Suppressor macrophage treated with lipopolysaccharide for 1 hour (primary cell): ENCODE data around the gene TENM4.

Experiments used
- DNase-seq, 3 donors: peaks; one replicate each; pipeline ENCODE4 v3.0.0-alpha.2; 2020 to 2022

Gene TENM4

GRCh38 chr11:79340535-79340934, 100.3 kb downstream of the TENM4 start:
- no peak for DNase-seq

GRCh38 chr11:79336797-79337517, 103.9 kb downstream of the TENM4 start:
- no peak for DNase-seq

- DNase-seq: no peak
These were observed 105.1 kb downstream of the TENM4 start for GRCh38 chr11:79335681-79336080.

DNA sequence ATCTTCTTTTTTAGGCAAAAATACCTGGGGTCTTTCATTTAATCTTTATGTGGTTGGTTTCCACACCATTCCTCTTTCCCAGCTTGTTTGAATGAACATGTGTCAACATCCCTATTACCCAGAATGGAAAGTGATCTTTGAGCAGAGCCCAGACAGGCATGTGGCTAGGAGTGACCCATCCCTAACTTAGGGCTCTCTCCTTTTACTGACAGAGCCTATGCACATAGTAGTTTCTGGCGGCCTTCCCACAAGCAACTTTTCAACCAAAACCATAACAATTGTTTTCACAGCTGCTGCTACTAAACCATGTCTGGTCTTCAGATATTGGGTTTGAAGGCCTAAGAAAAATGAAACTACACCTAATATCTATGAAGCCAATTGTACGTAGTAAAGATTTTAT, 107.5 kb downstream of the TENM4 start:
- DNase-seq: no peak

GRCh38 chr11:79332017-79332416, 108.8 kb downstream of the TENM4 start:
- DNase-seq: no peak

DNA sequence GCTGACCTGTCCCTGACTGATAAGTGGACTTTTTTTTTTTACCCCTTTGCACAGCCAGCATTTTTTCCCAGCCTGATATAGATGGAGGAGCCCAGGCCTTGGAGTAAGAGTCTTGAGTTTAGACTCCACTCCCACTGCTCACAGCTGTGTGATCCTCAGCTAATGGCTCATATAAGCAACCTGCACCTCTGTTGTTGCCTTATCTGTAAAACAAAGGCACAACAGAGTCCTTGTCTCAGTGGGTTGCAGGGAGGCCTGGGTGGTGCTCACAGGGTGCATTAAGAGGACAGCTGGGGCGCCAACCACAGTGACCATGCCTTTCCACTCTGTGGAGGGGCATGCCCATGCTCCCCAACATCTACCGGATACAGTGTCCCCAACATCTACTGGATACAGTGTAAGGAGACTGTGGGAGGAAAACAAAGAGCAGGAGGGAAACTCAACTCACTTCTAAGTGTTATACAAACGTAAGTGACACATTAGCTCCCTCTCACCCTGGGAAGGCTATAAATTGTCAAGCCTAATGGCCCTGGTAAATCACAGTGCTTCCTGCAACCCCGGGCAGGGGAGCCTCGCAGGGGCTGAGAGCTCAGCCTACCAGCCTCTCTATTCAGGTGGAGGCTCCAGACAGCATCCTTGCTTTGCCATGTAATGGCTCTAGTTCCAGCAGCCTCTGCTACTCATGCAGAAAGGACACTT, 109.5 kb downstream of the TENM4 start:
- DNase-seq: no peak

GRCh38 chr11:79330651-79331050, 110.2 kb downstream of the TENM4 start:
- no peak for DNase-seq

GRCh38 chr11:79329561-79329960, 111.3 kb downstream of the TENM4 start:
- DNase-seq: no peak

- no peak for DNase-seq
These were observed 112.4 kb downstream of the TENM4 start for GRCh38 chr11:79328402-79328801.

DNA sequence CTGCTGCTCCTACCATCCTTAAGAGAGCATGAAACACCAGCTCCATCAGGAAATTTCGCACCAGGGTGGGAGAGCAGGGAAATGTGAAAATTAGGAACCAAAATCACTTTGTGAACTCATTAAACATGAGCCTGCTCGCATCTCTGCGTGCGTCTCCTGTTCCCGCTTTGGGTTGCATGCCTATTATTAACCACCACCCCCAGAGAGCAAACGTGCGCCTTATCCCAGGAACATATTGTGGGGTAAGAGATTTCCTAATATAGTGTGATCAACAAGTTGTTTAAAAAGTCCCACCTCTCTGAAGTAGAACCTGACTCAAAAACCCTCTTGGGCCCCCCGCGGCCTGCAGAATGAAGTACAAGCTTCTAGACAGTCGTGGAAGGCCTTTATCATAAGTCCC, 115.0 kb downstream of the TENM4 start:
- DNase-seq: no peak

GRCh38 chr11:79321263-79321662, 119.6 kb downstream of the TENM4 start:
- DNase-seq: no peak

DNA sequence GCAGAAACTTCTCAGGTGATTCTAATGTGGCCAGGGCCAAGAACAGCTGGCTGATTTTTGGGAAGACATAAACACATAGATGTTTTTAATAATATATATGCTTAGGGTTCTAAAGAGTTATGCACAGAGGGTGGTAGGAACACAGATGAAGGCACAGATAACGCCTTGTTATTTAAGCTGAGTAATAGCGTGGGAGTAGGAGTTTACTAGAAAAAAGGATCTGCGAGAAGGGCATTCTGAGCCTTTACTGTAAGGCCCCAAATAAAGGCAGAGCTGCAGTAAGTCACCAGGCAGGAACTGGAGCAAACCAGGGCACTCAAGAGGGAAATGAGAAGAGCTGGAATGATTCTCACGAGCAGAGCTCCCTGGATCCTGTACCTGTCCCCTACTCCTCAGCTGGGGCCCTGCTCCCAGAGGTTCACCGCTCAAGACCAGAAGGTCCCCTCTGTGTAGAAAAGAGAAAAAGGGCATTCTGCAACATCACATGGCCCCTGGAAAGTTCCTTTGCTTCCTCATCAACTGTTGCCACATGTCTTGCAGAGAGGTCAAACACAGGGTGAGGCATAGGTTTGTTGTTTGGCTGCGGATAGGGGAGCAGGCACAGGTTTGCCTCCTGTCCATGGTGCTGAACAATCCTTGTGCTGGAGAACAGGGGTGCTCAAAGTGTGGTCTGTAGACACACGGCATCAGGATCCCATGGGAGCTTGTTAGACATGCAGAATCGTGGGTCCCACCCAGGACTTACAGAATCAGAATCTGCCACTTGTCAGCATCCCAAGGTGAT, 125.7 kb downstream of the TENM4 start:
- DNase-seq: no peak

DNA sequence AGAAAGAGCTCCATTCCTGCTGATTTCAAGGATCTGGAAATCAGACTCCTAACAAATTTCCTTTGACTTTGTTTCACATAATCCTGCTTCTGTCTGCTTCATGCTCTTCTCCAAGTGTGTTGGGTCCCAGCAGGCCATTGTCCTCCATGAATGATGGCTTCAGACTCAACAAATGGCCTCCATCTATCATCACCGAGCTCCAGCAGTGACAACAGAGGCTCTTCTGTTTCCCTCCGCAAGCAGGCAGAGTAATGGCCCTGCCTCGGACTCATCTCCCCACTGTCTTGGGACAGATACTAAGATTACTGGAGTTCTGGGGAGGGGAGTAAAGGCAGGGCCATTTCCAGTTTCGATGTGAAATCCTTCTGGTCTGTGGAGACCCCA, 127.3 kb downstream of the TENM4 start:
- no peak for DNase-seq

DNA sequence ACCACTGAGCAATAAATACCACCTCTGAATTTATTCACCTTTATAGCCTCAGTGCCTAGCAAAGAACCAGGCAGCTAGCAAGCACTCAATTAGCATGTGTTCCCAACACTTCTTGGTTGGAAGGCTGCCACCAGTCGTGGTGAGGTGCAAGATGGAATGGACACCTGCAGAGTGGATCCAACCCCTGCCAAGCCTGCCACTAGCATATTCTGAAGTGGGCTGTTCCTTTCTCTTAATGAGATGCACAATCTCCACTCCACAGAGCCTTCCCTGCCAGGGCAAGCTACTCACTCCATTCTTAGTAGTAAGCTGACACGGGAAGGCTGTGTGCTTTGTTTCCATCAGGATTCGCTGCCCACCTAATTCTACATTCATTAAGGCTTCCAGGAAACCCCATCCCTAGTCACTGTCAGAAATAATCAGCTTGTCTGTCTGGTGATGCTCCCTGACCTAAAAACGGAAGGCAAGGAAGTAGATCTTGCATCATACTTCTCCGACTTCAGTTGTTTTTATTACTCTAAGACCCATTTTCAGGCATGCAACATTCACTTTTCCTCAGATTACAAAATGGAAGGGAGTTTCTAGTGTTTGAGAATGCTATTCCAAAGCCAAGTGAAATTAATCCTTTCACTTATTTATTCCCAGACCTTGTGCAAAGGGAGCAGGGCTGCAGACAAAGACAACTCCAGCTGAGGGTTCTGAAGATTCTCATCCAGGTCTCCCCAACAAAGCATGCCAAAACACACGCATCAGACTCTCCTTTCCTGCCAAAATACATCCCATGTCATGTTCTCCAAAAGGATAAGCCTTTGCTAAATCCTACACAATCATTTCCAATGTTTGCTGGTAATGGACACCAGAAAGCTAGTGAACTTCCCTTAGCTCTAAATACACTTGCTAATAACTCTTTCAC, 128.0 kb downstream of the TENM4 start:
- DNase-seq: no peak

DNA sequence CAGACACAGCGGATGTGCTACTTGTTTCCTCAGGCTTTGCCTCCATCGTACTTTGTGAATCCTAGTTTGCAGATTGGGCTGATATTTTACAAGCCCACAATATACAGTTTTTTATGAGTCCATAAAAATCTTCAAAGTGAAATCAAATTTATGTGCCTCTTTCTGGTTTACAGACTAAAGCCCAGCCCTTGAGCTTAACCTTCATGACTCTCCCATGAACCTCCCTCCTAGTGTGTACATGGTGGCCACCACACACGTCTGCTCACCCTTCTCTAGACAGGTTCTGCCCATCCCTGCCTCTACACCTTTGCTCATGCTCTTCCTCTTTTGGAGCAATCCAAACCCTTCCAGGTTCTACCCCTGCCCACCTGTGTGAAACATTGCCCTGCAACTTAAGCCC, 129.4 kb downstream of the TENM4 start:
- no peak for DNase-seq

DNA sequence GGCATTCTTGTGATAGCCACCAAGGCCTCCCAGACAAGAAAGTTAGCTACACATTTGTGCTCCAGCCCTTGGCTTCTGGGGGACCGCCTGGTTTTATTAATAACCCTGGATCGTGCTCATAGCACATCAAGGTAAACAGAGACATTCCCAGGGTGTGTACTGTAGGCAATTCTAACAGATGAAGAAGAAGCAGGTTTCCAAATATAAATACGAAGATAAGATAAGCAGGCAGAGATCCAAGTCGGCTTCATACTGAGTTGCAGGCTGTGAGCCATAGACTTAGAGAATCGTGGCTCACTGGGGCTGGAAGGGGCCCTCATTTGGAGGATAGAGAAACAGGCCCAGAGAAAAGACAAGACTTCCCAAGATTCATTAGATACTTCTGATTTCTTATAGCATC, 131.4 kb downstream of the TENM4 start:
- no peak for DNase-seq

- no peak for DNase-seq
These were observed 132.4 kb downstream of the TENM4 start for GRCh38 chr11:79308429-79308828.

DNA sequence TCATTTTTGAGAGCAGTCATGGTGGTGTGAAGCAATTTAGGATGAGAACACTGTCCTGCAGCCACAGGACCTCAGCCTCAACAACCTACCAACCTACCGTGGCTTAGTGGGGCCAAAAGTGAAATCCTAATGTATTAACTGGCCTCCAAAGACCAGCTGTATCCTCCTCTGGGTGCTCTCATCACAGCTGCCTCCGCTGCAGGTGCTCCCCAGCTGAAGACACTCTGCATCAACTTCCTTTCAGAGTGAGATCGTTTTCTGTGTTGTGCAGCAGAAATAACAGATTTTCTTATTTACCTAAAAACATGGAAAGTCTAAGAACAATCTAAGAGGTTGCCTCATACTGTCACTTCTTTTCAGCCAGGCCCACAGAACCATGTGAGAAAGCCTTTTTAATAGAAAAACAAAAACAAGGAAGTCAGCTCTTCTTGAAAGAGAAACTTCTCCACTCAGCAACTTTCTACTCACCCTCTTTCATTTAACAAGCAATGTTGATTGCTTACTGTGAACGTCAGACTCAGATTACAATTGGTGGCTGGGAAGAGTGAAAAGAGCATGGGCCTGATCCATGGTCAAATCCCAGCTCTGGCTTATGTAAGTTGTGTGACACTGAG, 136.1 kb downstream of the TENM4 start:
- DNase-seq: peak; percentile 13 to 20 (median 18)

DNA sequence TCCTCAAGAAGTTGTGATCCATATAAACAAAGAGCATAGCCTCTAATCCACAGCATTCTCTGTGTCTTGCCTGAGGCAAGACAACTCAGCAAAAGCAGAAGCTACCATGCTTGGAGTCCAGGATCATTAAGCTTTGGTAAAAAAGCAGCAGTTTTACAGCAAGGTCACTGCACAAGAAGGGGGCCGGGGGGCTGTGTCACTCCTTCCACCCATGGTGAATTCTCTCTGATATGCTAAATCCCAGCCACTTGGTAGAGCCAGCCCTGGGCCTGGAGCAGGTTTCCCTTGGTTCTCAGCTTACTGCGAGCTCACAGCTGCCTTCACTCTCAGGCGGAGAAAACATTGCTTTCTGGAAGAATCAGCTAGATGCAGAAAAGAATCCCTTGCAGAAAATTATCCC, 144.7 kb downstream of the TENM4 start:
- no peak for DNase-seq

- no peak for DNase-seq
These were observed 145.7 kb downstream of the TENM4 start for GRCh38 chr11:79294845-79295731.

GRCh38 chr11:79291948-79292347, 148.9 kb downstream of the TENM4 start:
- DNase-seq: no peak
